KOPT-K1 (cell line): ENCODE measurements around the gene RALY.

Experiments used
- H3K27ac ChIP-seq: fragments of 200-600 bp; sonication (generic); 2 replicates; pipeline ENCODE4 v1.5.1; 2016; ENCODE audit warnings: antibody characterized with exemption, mild to moderate bottlenecking, low read depth, low read length; ENCODE audit not compliant: poor library complexity, severe bottlenecking
- H3K36me3 ChIP-seq: fragments of 200-600 bp; sonication (generic); 2 replicates; pipeline ENCODE4 v1.5.1; 2017; ENCODE audit warnings: antibody characterized with exemption, mild to moderate bottlenecking, low read length, moderate library complexity; ENCODE audit not compliant: insufficient read depth
- H3K9me3 ChIP-seq: fragments of 200-600 bp; sonication (generic); 2 replicates; pipeline ENCODE4 v1.5.1; 2017; ENCODE audit warnings: antibody characterized with exemption, low read length, mild to moderate bottlenecking; ENCODE audit not compliant: insufficient read depth, poor library complexity, severe bottlenecking

The RALY gene

GRCh38 chr20:33993576-33994221 is at the start of gene RALY:
RALY (plus strand) TSS chr20:33993911; CDS start chr20:34072075, 78,164 bp downstream.
- H3K27ac ChIP-seq, result peak within 1 kb of the TSS; percentile 92
- H3K9me3 ChIP-seq, result no peaks in the 10 kb centered on the region
- peaks cover 24% of the 10 kb centered on the region for H3K36me3 ChIP-seq

DNA sequence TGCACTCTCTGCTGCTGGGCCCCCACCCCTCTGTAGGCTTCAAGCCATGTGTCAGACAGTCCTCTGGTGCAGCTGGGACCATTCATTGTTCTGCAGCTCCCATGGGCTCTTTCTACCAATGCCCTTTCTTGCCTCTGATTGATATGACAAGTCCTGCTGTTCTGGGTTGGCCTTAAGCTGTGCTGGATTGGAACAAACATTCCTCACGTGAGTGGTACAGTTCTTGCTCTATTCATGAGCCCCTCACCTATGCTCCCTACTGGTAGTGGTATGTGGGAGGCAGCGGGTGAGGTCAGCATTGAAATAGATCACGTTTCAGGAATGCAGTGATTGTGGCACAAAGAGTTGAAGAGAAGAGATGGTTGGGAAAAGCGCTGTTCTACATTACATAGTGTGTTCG is 48.8 kb upstream of the RALY start:
- H3K27ac ChIP-seq, result no peak overlapping the region
- H3K9me3 ChIP-seq, result peaks cover 27% of the 10 kb centered on the region
- H3K36me3 ChIP-seq, result no peaks in the 10 kb centered on the region

DNA sequence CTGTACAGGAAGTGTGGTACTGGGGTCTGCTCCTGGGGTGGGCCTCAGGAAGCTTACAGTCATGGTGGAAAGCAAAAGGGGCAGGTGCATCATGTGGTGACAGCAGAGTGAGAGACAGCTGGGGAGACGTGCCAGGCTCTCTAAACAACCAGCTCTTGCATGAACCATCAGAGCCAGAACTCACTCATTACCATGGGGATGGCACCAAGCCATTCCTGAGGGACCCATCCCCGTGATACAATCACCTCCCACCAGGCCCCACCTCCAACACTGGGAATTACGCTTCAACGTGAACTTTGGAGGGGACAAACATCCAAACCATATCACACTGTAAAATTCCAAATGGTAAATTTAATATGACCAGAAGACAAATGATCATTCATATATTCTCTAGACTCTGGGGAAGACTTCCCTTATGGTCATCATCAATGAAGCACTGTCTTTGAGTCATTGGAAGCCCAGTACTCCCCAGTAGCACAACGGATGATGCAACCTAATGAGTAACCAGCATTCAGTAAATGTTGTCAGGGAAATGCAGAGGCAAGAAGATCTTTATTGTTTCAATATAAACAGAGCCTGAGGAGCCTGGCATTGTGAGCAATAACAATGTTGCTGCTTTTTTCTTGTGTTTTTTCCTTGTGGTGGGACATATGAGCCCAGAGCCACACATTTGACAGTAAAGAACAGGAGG is 48.2 kb upstream of the RALY start:
- Histone ChIP-seq H3K36me3 (no peaks in the 10 kb centered on the region), H3K27ac (no peak overlapping the region), H3K9me3 (peaks cover 27% of the 10 kb centered on the region)

DNA sequence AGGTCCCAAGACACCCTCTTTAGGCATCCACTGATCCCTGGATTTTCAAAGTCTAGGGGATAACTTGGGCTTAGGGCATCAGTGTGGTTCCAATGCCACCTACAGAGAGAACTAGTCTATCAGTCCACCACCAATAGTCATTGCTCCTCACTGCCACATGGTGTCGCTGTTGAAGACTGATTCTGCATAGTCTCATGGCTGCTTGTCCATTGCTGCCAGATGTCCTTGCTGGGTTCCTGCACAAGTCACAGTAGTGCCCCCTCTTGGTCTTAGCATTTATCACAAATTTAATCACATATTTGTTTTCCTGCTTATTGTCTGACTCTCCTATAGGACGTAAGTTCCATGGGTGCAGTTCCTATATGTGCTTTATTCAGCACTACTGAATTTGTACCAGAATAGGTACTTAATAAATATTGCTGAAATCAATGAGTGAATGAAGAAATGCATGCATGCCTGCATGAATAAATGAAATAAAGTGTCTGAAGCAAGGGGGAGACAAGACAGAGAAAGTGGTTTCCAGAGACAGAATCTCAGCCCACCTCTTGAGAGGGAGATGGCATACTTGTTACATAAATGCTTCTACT is 45.9 kb upstream of the RALY start:
- H3K9me3 ChIP-seq, result peaks cover 27% of the 10 kb centered on the region
- H3K27ac ChIP-seq, result no peak overlapping the region
- no peaks in the 10 kb centered on the region for H3K36me3 ChIP-seq

DNA sequence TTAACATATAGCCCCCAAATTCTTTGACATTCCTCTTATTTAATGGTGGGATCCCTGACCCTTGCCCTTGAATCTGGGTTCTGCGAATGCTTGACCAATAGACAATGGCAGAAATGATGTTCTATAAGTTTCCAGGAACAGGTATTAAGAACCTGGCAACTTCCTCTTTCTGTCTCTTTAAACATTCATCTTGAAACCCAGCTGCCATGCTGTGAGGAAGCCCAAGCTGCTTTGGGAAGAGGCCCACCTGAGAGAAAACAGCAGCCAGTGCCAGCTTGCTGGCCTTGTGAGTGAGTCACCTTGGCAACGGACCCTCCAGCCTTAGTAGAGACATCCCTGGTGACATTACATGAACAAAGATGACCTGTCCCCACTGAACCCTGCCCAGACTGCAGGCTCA is 45.2 kb upstream of the RALY start:
- no peak overlapping the region for H3K27ac ChIP-seq
- no peaks in the 10 kb centered on the region for H3K36me3 ChIP-seq
- H3K9me3 ChIP-seq, result peaks cover 27% of the 10 kb centered on the region

- Histone ChIP-seq H3K36me3 (no peaks in the 10 kb centered on the region), H3K27ac (no peak overlapping the region), H3K9me3 (peaks cover 27% of the 10 kb centered on the region)
Measured at GRCh38 chr20:33951171-33951570, 42.5 kb upstream of the RALY start.

GRCh38 chr20:33954504-33954903 is 39.2 kb upstream of the RALY start:
- H3K36me3 ChIP-seq, result no peaks in the 10 kb centered on the region
- H3K27ac ChIP-seq, result no peak overlapping the region
- peaks cover 4% of the 10 kb centered on the region for H3K9me3 ChIP-seq

DNA sequence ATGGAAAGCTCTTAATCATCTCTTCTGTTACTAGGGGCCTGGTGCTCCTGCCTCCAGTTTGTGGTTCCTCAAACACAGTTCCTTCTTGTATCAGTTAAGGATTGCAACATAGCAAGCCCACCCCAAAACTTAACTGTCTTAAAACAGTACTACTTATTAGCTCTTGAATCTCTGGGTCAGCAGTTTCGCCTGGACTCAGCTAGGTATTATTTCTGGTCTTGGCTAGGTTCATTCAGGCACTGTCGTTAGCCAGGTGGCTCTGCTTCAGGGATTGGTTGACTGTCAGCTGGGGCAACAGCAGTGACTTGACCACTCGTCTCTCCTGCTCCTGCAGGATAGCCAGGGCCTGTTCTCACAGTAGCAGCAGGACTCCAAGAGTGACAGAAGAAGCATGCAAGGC is 30.0 kb upstream of the RALY start:
- H3K36me3 ChIP-seq, result no peaks in the 10 kb centered on the region
- no peaks in the 10 kb centered on the region for H3K9me3 ChIP-seq
- no peak overlapping the region for H3K27ac ChIP-seq

- Histone ChIP-seq H3K27ac (no peak overlapping the region), H3K36me3 (no peaks in the 10 kb centered on the region), H3K9me3 (no peaks in the 10 kb centered on the region)
Measured at GRCh38 chr20:33964441-33964840, 29.3 kb upstream of the RALY start.

DNA sequence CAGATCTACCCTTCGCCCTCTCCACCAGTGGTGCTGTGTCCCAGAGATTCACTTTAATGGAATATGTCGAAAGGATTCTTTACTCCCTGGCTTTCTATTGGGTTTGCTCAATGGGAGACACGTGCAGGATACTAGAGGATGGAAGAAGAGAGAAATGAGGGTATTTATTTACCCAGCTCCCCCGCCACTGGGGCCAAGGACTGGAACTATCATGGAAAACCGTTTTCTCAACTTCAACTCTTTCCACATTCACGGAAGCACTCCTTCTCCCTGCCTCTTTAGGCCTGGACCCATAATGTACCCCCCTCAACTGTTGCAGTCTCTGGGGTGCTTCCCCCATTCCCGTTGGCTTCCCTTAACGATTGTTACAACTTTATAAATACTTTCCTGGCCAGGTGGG is 26.6 kb upstream of the RALY start:
- H3K27ac ChIP-seq, result no peak overlapping the region

DNA sequence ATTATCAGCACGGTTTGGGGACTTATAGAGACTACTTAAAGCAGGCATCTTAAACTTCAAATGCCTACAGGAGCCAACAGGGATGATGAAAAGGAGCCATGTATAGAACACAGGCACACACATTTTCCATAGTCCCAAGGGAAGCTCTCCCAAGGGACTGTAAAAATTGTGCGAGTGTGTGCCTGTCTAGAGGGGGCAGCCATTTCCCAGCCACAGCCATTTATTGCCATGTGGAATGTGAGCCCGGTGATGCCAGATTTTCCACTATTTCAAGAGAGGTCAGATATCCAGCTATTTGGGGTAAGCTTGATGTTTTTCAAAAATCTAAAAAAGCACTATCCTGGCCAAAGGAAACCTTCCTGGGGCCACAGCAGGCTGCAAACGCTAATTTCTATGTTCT is 24.1 kb upstream of the RALY start:
- no peaks in the 10 kb centered on the region for H3K36me3 ChIP-seq
- H3K27ac ChIP-seq, result no peak overlapping the region
- H3K9me3 ChIP-seq, result no peaks in the 10 kb centered on the region

More for the DNA sequence above, 26.6 kb upstream of the RALY start:
- Histone ChIP-seq H3K36me3 (no peaks in the 10 kb centered on the region), H3K9me3 (no peaks in the 10 kb centered on the region)

DNA sequence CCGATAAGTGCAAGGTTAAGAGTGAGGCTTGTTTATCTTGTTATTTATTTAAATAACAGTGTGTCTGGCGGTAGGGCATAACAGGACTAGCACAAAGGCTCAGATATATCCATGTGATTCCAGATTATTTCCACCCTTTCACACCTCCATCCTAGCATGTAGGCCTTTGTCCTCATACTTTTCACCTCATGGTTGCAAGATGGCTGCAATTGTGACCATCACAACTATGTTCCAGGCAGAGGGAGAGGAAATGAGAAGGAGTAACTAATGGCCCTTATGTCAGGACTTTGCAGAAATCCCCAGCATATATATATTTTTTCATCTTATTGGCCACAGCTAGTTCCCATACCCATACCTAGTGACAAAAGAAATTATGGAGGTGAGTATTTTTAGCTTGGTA is 23.5 kb upstream of the RALY start:
- H3K9me3 ChIP-seq, result no peaks in the 10 kb centered on the region
- no peak overlapping the region for H3K27ac ChIP-seq
- H3K36me3 ChIP-seq, result no peaks in the 10 kb centered on the region

DNA sequence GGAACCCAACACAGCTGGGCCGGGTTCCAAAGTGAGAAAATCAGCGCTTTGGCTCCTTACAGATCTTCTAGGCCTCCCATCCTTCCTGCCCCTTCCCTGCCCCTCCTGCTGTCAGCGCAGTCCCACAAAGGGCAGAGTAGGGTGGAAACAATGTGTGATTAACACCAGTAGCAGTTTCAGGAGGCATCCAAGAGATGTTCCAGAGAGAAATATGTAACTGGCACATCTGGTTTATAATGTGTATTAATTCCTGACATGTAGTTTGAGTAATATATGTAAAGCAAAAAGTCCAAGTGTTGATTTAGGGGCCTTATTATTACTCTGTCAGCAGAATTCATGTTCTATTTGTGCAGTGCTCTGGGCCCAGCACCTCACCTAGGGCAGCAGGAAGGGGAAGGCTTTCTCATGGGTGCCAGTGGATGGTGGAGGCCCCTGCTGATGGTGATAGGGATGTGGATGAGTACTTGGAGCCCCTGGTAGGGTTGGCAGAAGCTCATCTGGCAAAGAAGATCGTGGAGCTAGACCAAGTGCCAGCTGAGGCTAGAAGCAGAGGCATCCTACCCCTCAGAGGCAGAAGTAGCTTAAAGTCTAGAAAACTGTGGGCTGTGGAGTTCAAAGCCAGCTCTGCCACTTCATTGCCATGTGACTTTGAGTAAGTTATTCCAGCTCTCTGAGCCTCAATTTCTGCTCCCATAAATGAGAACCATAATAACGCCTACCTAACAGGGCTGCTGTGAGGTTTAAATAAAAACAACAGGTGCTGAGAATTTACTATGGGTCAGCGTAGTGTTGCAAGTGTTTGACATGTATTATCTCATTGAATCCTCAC is 22.4 kb upstream of the RALY start:
- Histone ChIP-seq H3K36me3 (no peaks in the 10 kb centered on the region), H3K9me3 (no peaks in the 10 kb centered on the region), H3K27ac (no peak overlapping the region)

DNA sequence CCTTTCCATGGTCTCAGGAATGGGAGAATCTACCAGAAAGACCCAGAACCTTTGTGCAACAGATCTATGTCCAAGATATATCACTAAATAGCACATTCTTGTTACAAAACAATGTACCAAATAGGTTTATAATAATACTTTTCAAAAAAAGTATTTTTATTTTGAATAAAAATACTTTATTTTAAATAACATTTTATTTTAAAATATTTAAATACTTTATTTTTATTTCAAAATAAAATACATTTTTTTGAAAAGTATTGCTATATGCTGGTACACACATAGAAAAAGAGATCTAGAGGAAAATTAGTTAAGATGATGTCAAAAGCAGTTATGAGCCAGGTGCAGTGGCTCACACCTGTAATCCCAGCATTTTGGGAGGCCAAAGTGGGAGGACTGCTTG is 16.8 kb upstream of the RALY start:
- Histone ChIP-seq H3K9me3 (no peaks in the 10 kb centered on the region), H3K27ac (no peak overlapping the region), H3K36me3 (no peaks in the 10 kb centered on the region)

DNA sequence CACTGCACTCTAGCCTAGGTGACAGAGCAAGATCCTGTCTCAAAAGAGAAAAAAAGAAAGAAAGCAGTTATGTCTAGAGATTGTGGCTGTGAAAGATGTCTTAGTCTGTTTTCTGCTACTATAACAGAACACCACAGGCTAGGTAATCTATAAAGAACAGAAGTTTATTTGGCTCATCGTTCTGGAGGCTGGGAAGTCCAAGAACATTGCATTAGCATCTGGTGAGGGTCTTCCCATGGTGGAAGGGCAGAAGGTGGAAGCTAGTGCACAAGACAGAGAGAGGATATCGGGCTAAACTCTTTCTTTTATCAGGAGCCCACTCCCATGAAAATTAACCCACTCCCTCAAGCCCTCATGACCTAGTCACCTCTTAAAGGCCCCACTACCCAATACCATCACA is 16.2 kb upstream of the RALY start:
- H3K27ac ChIP-seq, result no peak overlapping the region
- no peaks in the 10 kb centered on the region for H3K36me3 ChIP-seq

More for the DNA sequence above, 16.2 kb upstream of the RALY start:
- no peaks in the 10 kb centered on the region for H3K9me3 ChIP-seq
